ENCODE measurements around the gene BMP6. TPM values are rescaled to one million over a fixed set of nuclear protein-coding genes. Genes with fewer than 3 reads are reported as not detected.

Gene BMP6
- total RNA-seq, 1 experiment from 2014 or later: 0.28 TPM

GRCh38 chr6:7832904-7833750 is 107.2 kb downstream of the BMP6 start:
- H3K79me1 ChIP-seq (ENCODE audit: insufficient read depth, low read depth, low read length, poor library complexity, severe bottlenecking): no peaks in the 10 kb centered on the region
- no peaks in the 10 kb centered on the region for H3K23me2 ChIP-seq (ENCODE audit: insufficient read length, low read depth, low read length, poor library complexity, severe bottlenecking)
- H3K27ac ChIP-seq (ENCODE audit: insufficient read length, low read depth, low read length): no peak overlapping the region
- H2BK15ac ChIP-seq (ENCODE audit: low read depth, low read length): no peak overlapping the region
- peaks cover 0 to 4% (median 0%) of the 10 kb centered on the region in 3 experiments; a peak in 2 of 7 replicates for H3K36me3 Mint-ChIP-seq (ENCODE audit: insufficient read depth in 1 of 3, low read depth in 3 of 3)
- no peaks in the 10 kb centered on the region for H4K20me1 ChIP-seq (ENCODE audit: control insufficient read depth, insufficient read depth, insufficient read length)
- H2BK120ac ChIP-seq (ENCODE audit: low read depth, low read length, poor library complexity, severe bottlenecking): no peak overlapping the region
- H3K4me2 ChIP-seq (ENCODE audit: insufficient read depth, insufficient read length, low read length): no peak overlapping the region
- H4K5ac ChIP-seq (ENCODE audit: insufficient read length, low read depth, low read length): no peak overlapping the region
- no peak overlapping the region for H3K4me3 Mint-ChIP-seq
- H3K18ac ChIP-seq (ENCODE audit: insufficient read length, low read depth, low read length): no peak overlapping the region
- H2BK5ac ChIP-seq (ENCODE audit: insufficient read length, low read length): no peak overlapping the region
- no peak overlapping the region for H3K56ac ChIP-seq (ENCODE audit: insufficient read length, low read depth, low read length)
- no peaks in the 10 kb centered on the region for H3K27me3 Mint-ChIP-seq (ENCODE audit: low read depth)
- no peak overlapping the region for H2AFZ ChIP-seq (ENCODE audit: low read length)
- H3K9ac ChIP-seq (ENCODE audit: extremely low read depth, insufficient read length, low read length): no peak overlapping the region
- H3K23ac ChIP-seq (ENCODE audit: insufficient read length, low read depth, low read length): no peak overlapping the region
- H3T11ph ChIP-seq (ENCODE audit: low read length): no peak overlapping the region
- no peaks in the 10 kb centered on the region for H3K27me3 ChIP-seq (ENCODE audit: insufficient read depth, low read length)
- no peak overlapping the region for H2AK5ac ChIP-seq (ENCODE audit: insufficient read length, low read length)
- peaks cover 12 to 15% of the 10 kb centered on the region in 2 experiments for H3K4me1 Mint-ChIP-seq
- no peaks in the 10 kb centered on the region for H3K4me1 ChIP-seq (ENCODE audit: insufficient read depth, low read length)
- no peak for TF ChIP-seq CTCF (conservative IDR thresholded peaks at IDR 0.05)
- WGBS (ENCODE audit: extremely low coverage, insufficient read length, low lambda C conversion rate): no CpG with 5 or more reads among the region's 9 CpGs
- H3K9me3 ChIP-seq (ENCODE audit: control insufficient read depth, low read depth, low read length): no peaks in the 10 kb centered on the region
- H3K79me2 ChIP-seq (ENCODE audit: insufficient read depth, low read length): no peaks in the 10 kb centered on the region
- H2BK20ac ChIP-seq (ENCODE audit: low read depth, low read length, poor library complexity, severe bottlenecking): no peak overlapping the region
- no peaks in the 10 kb centered on the region; a peak in 1 of 5 replicates for H3K9me3 Mint-ChIP-seq
- no peak overlapping the region for H3K14ac ChIP-seq (ENCODE audit: insufficient read depth, low read length)
- no peak overlapping the region for H3K4ac ChIP-seq (ENCODE audit: low read depth, low read length)
- no peak overlapping the region for H4K91ac ChIP-seq (ENCODE audit: insufficient read length, low read depth, low read length)
- no peak overlapping the region for H2BK12ac ChIP-seq (ENCODE audit: insufficient read length, low read depth, low read length)
- no peak for DNase-seq
- H3K27ac Mint-ChIP-seq: no peak overlapping the region; a peak in 1 of 7 replicates
- no peak overlapping the region for H4K8ac ChIP-seq (replicated peaks; ENCODE audit: insufficient read length, low read depth, low read length)
